HG02798 (cell line): ENCODE measurements around the gene MAST2.
"Not testable (repeated sequence)": the region's sequence is repeated elsewhere in the genome, so short reads cannot be mapped to it uniquely, and the experiment has no call there.

Experiments used
- ATAC-seq: cut with Tn5 transposase; IDR thresholded peaks from one replicate; pipeline ENCODE4 v1.9.1; 2021; ENCODE audit warnings: mild to moderate bottlenecking; ENCODE audit not compliant: unreplicated experiment, poor library complexity

MAST2 gene

GRCh38 chr1:46041974-46042373 is 238.6 kb downstream of the MAST2 start:
- ATAC-seq: no peak

GRCh38 chr1:46043458-46044017 is 240.1 kb downstream of the MAST2 start:
- peak; percentile 75 for ATAC-seq

GRCh38 chr1:46044116-46044515 is 240.7 kb downstream of the MAST2 start:
- ATAC-seq: no peak

GRCh38 chr1:46053734-46054133 is 250.3 kb downstream of the MAST2 start:
- no peak for ATAC-seq

- ATAC-seq: no peak
Measured at GRCh38 chr1:46056325-46056724, 252.9 kb downstream of the MAST2 start.

- ATAC-seq: not testable (repeated sequence)
Measured at GRCh38 chr1:46057215-46057614, 253.8 kb downstream of the MAST2 start.

- no peak for ATAC-seq
Measured at GRCh38 chr1:46057781-46058180, 254.4 kb downstream of the MAST2 start.

- ATAC-seq: no peak
Measured at GRCh38 chr1:46058936-46059335, 255.5 kb downstream of the MAST2 start.

- ATAC-seq: no peak
Measured at GRCh38 chr1:46061146-46061545, 257.7 kb downstream of the MAST2 start.

- peak; percentile 73 for ATAC-seq
Measured at GRCh38 chr1:46062651-46063319, 259.4 kb downstream of the MAST2 start.

- no peak for ATAC-seq
Measured at GRCh38 chr1:46064708-46065107, 261.3 kb downstream of the MAST2 start.

GRCh38 chr1:46065405-46065804 is 262.0 kb downstream of the MAST2 start:
- no peak for ATAC-seq

GRCh38 chr1:46067652-46068051 is 264.2 kb downstream of the MAST2 start:
- no peak for ATAC-seq

- ATAC-seq: no peak
Measured at GRCh38 chr1:46068525-46068924, 265.1 kb downstream of the MAST2 start.

GRCh38 chr1:46070164-46070814 is 266.9 kb downstream of the MAST2 start:
- ATAC-seq: no peak

GRCh38 chr1:46072975-46073374 is 269.6 kb downstream of the MAST2 start:
- ATAC-seq: no peak

- no peak for ATAC-seq
Measured at GRCh38 chr1:46076343-46076742, 272.9 kb downstream of the MAST2 start.

- no peak for ATAC-seq
Measured at GRCh38 chr1:46077644-46078043, 274.2 kb downstream of the MAST2 start.

GRCh38 chr1:46080257-46080656 is 276.8 kb downstream of the MAST2 start:
- no peak for ATAC-seq

- ATAC-seq: no peak
Measured at GRCh38 chr1:46081206-46081605, 277.8 kb downstream of the MAST2 start.

- ATAC-seq: no peak
Measured at GRCh38 chr1:46081619-46082018, 278.2 kb downstream of the MAST2 start.

GRCh38 chr1:46083579-46083978 is 280.2 kb downstream of the MAST2 start:
- no peak for ATAC-seq
